ENCODE data around the gene PTGR3.

DNA sequence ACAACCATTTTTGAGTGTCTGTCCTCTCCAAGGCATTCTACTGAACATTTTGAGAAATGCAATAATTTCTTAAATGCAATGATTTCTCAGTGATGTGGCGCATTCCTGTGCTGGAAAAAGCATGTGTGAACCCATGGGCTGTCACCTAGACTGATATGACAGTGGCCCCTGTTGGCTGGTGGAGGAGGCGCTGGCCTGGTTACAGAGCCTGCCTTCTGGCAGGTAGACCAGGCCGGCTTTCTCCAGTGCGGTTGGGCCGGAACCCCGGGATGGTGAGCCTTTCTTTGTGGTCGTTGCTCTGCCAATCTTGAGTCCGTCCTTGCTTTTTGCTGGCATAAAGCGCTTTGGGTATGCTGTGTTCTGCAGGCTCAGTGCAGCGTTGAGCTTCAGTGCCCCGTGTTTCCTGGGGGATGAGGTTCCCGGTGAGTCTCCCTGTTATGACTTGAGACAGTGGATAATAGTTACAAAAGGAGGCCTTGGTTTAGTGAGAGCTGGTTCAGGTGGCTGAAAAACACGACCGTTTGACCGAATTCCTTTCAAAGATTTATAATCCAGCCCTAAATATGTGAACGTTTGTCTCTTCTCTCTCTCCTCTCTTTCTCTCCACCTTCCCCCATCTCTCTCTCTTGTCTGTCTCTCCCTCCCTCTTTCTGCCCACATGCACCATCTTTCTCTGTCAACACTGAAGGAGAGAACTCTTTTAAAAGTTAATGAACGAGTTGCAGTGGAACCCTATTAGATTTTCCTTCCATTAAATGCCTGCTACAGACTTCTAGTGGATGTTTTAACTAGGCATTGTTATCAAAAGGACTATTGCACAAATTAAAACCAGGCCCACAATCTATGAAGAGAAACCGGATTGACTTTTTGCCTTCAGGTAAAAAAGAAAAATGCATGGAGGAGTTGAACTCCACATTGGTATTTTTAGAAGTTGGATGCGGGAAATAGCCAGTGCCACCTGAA, 35.7 kb upstream of the PTGR3 start:
- TF ChIP-seq, protein P1, sequence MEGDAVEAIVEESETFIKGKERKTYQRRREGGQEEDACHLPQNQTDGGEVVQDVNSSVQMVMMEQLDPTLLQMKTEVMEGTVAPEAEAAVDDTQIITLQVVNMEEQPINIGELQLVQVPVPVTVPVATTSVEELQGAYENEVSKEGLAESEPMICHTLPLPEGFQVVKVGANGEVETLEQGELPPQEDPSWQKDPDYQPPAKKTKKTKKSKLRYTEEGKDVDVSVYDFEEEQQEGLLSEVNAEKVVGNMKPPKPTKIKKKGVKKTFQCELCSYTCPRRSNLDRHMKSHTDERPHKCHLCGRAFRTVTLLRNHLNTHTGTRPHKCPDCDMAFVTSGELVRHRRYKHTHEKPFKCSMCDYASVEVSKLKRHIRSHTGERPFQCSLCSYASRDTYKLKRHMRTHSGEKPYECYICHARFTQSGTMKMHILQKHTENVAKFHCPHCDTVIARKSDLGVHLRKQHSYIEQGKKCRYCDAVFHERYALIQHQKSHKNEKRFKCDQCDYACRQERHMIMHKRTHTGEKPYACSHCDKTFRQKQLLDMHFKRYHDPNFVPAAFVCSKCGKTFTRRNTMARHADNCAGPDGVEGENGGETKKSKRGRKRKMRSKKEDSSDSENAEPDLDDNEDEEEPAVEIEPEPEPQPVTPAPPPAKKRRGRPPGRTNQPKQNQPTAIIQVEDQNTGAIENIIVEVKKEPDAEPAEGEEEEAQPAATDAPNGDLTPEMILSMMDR (IDR thresholded peaks at IDR 0.05): peak in 5 of 6 experiments; percentile 6 to 51 (median 31)
- TF ChIP-seq POLR2A (IDR thresholded peaks at IDR 0.05): no peak

Measured in esophagus squamous epithelium (tissue), 4 donors.